Type B pancreatic cell (in vitro differentiated cells): ENCODE data around the gene NLGN1. TPM values are rescaled to one million over a fixed set of nuclear protein-coding genes. Genes with fewer than 3 reads are reported as not detected.
"Not testable (repeated sequence)": the region's sequence is repeated elsewhere in the genome, so short reads cannot be mapped to it uniquely, and the experiment has no call there.

Experiments used
- DNase-seq: peaks from one replicate; pipeline ENCODE4 v3.0.0; 2021; ENCODE audit warnings: mixed read lengths; ENCODE audit not compliant: unreplicated experiment; ENCODE audit errors: extremely low spot score
- H3K27ac Mint-ChIP-seq: 2 replicates; pipeline ENCODE4 v1.8.0; 2021; ENCODE audit warnings: mild to moderate bottlenecking, mixed read lengths
- H3K27me3 Mint-ChIP-seq: 2 replicates; pipeline ENCODE4 v1.8.0; 2021; ENCODE audit warnings: mixed read lengths
- H3K36me3 Mint-ChIP-seq: 2 replicates; pipeline ENCODE4 v1.8.0; 2021; ENCODE audit warnings: mixed read lengths
- H3K4me1 Mint-ChIP-seq: one replicate; pipeline ENCODE4 v1.8.0; 2021; ENCODE audit warnings: mixed read lengths; ENCODE audit not compliant: unreplicated experiment
- H3K4me3 Mint-ChIP-seq: 2 replicates; pipeline ENCODE4 v1.8.0; 2021; ENCODE audit warnings: mild to moderate bottlenecking, mixed read lengths
- H3K9me3 Mint-ChIP-seq: 2 replicates; pipeline ENCODE4 v1.8.0; 2021; ENCODE audit warnings: mixed read lengths
- total RNA-seq: library from RNA; stranded (reverse); gene quantifications from 2 replicates; pipeline ENCODE4 v1.2.1, GENCODE V29; 2021; ENCODE audit warnings: low replicate concordance
- TF ChIP-seq, protein P1 (sequence below): fragments of 200-600 bp; sonication (generic); conservative IDR thresholded peaks from 2 replicates; pipeline ENCODE4 v1.5.0; 2021; ENCODE audit warnings: antibody characterized with exemption, mild to moderate bottlenecking

Gene NLGN1
- total RNA-seq, 1 donor from 2014 or later = 12.6 TPM

DNA sequence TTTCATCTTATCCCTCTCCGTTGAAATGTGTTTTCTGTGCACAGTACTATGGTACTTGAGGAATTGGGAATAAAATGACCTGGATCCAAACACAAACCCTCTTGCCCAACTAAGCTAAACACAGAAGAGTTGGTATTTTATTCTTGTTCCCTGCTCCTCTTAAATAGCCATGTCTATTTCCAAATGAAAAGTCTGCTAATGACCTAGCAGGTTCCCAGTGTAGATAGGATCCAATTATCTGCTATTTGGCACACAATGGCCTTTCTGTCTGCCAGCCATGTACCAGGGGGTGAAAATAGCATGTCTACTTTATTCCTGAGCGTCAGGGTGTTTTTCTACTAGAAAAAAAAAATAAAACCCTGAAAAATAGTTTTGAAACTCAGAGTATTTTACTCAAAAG is 804.6 kb downstream of the NLGN1 start:
- no peak overlapping the region for H3K4me3 Mint-ChIP-seq
- H3K36me3 Mint-ChIP-seq = no peaks in the 10 kb centered on the region
- H3K4me1 Mint-ChIP-seq = peaks cover 16% of the 10 kb centered on the region
- no peaks in the 10 kb centered on the region for H3K9me3 Mint-ChIP-seq
- no peak for DNase-seq
- TF ChIP-seq, protein P1, sequence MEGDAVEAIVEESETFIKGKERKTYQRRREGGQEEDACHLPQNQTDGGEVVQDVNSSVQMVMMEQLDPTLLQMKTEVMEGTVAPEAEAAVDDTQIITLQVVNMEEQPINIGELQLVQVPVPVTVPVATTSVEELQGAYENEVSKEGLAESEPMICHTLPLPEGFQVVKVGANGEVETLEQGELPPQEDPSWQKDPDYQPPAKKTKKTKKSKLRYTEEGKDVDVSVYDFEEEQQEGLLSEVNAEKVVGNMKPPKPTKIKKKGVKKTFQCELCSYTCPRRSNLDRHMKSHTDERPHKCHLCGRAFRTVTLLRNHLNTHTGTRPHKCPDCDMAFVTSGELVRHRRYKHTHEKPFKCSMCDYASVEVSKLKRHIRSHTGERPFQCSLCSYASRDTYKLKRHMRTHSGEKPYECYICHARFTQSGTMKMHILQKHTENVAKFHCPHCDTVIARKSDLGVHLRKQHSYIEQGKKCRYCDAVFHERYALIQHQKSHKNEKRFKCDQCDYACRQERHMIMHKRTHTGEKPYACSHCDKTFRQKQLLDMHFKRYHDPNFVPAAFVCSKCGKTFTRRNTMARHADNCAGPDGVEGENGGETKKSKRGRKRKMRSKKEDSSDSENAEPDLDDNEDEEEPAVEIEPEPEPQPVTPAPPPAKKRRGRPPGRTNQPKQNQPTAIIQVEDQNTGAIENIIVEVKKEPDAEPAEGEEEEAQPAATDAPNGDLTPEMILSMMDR = no peak
- H3K27ac Mint-ChIP-seq = no peak overlapping the region
- H3K27me3 Mint-ChIP-seq = no peaks in the 10 kb centered on the region

DNA sequence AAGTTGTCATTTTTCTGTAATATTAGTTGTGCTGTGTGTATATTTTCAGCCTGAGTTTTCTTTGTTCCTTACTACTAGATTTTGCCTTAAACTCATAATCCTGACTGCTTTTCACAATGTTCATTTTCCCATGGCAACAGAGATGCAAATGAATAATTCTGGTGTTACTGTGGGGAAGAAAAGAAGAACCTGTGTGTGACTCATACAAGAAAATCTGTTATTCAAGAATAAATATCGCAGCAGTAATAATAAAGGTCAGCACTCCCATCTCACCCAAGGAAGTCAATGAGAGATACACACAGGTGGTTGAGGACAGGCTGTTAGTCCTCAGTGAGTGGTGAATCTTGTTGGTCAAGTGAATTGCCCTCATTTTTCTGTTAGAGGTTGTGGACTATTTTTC is 805.0 kb downstream of the NLGN1 start:
- TF ChIP-seq, protein P1 = no peak
- Mint-ChIP-seq H3K27me3 (no peaks in the 10 kb centered on the region), H3K4me1 (peaks cover 18% of the 10 kb centered on the region), H3K9me3 (no peaks in the 10 kb centered on the region), H3K4me3 (no peak overlapping the region), H3K36me3 (no peaks in the 10 kb centered on the region), H3K27ac (no peak overlapping the region)
- no peak for DNase-seq

DNA sequence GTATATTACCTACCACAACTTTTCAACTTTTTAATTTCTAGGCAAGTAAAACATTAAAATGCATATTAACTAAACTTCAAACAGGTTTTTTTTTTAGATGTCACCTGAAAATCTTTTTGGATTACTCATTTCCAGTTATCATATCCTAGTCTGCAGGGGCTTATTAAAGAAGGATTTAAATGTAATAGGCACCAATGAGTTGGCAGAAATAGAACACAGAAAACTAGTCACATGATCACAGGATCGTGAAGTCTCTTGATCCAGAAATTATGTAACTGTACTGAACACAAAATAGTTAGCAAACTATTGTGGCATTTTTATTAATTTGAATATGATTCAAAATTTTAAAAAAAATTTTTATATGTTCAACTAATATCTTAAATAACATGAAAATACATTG is 807.2 kb downstream of the NLGN1 start:
- H3K4me1 Mint-ChIP-seq = peaks cover 18% of the 10 kb centered on the region
- no peaks in the 10 kb centered on the region for H3K27me3 Mint-ChIP-seq
- DNase-seq = no peak
- no peak overlapping the region for H3K4me3 Mint-ChIP-seq
- H3K27ac Mint-ChIP-seq = no peak overlapping the region
- TF ChIP-seq, protein P1 = no peak
- no peaks in the 10 kb centered on the region for H3K9me3 Mint-ChIP-seq
- H3K36me3 Mint-ChIP-seq = no peaks in the 10 kb centered on the region

DNA sequence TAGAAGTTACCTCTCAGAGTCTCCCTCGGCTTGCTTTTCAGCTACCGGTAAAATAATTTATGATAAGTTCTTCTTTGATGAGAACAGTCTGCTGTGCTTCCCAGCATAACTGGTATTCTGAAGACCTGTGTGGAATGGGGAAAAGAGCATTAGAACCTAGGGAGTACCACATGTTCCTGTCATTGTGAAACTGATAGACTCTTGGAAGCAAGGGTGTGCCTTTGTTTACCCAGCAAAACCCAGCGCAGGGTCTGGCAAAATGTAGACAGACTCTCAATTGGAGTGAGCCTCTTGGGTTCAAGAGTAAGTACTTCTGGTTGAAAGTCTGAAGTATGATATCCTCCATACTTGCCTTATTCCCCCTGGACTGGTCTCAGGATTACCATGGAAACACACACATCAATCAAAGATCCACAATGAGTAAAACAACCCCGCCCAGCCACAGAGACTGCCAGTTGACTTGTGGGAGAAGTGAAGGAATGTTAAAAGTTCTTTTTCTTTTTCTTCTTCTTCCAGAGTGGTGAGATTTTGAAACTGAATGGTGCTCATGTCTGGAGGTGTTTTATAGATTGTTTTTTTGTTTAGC is 809.2 kb downstream of the NLGN1 start:
- Mint-ChIP-seq H3K27ac (no peak overlapping the region), H3K36me3 (no peaks in the 10 kb centered on the region), H3K4me3 (no peak overlapping the region), H3K9me3 (no peaks in the 10 kb centered on the region), H3K4me1 (peaks cover 15% of the 10 kb centered on the region), H3K27me3 (no peaks in the 10 kb centered on the region)
- TF ChIP-seq, protein P1 = no peak
- DNase-seq = no peak

DNA sequence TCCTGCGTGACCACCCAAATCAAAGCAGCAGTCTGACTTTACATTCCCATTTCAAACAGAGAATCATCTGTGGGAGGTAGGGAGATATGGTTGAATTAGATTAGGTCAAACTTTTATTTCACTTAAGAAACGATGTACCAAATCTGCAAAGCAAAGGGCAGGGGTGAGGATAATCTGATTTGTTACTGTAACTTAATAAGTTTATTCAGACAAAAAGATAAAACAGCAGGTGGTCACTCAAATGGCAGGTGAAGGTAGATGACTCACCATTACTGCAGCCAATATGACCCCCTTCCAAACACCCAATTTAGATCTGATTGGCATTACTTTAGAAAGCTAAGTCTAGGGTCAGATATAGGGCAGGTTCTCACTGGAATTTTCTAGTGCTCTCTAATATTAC is 810.6 kb downstream of the NLGN1 start:
- H3K36me3 Mint-ChIP-seq = no peaks in the 10 kb centered on the region
- H3K27me3 Mint-ChIP-seq = no peaks in the 10 kb centered on the region
- H3K4me1 Mint-ChIP-seq = peaks cover 7% of the 10 kb centered on the region
- H3K27ac Mint-ChIP-seq = no peak overlapping the region
- TF ChIP-seq, protein P1 = no peak
- H3K9me3 Mint-ChIP-seq = no peaks in the 10 kb centered on the region
- DNase-seq = no peak
- no peak overlapping the region for H3K4me3 Mint-ChIP-seq

DNA sequence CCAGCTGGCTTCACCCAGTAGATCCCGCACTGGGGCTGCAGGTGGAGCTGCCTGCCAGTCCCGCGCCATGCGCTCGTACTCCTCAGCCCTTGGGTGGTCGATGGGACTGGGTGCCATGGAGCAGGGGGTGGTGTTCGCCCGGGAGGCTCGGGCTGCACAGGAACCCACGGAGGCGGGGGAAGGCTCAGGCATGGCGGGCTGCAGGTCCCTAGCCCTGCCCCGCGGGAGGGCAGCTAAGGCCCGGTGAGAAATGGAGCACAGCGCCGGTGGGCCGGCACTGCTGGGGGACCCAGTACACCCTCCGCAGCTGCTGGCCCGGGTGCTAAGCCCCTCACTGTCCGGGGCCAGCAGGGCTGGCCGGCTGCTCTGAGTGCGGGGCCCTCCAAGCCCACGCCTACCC is 814.4 kb downstream of the NLGN1 start:
- not testable (repeated sequence) for H3K4me1 Mint-ChIP-seq, H3K27ac Mint-ChIP-seq, H3K27me3 Mint-ChIP-seq, H3K9me3 Mint-ChIP-seq, H3K36me3 Mint-ChIP-seq, DNase-seq, H3K4me3 Mint-ChIP-seq
